ENCODE data around the gene ZNF717. TPM values are rescaled to one million over a fixed set of nuclear protein-coding genes. Genes with fewer than 3 reads are reported as not detected.
"Not testable (repeated sequence)": the region's sequence is repeated elsewhere in the genome, so short reads cannot be mapped to it uniquely, and the experiment has no call there.

ZNF717 gene
- total and polyA plus RNA-seq, 2 donors (not counting 1 experiment from before 2014, with no cell fraction given) = 8.1 to 17.3 TPM

GRCh38 chr3:75782506-75782905 is 2.8 kb downstream of the ZNF717 start:
- H3K9ac ChIP-seq (ENCODE audit: low read length) = no peak overlapping the region
- DNase-seq (no peak), ATAC-seq (ENCODE audit: low read depth) (no peak)
- Mint-ChIP-seq H3K9me3 (ENCODE audit: insufficient read depth) (peaks cover 18% of the 10 kb centered on the region), H3K27me3 (peaks cover 3% of the 10 kb centered on the region), H3K4me1 (peaks cover 19% of the 10 kb centered on the region), H3K4me3 (no peak overlapping the region), H3K27ac (no peak overlapping the region)
- peaks cover 5% of the 10 kb centered on the region for H3K79me2 ChIP-seq (ENCODE audit: control insufficient read depth, insufficient read depth, low read length)
- CTCF ChIA-PET = no interaction called here
- H2AFZ ChIP-seq (ENCODE audit: insufficient read depth, low read depth, low read length, poor library complexity, severe bottlenecking) = no peak overlapping the region
- H3K36me3 ChIP-seq (replicated peaks in 1 of 2; ENCODE audit: control extremely low read depth in 1 of 2, control insufficient read depth in 1 of 2, extremely low read depth in 1 of 2, insufficient read depth in 2 of 2, low read length in 1 of 2) = peaks cover 5 to 6% of the 10 kb centered on the region in 2 experiments
- H3K9me3 ChIP-seq (ENCODE audit: control extremely low read depth in 1 of 3, control insufficient read depth in 2 of 3, insufficient read depth in 1 of 3, low read length in 2 of 3) = peaks cover 0 to 13% (median 3%) of the 10 kb centered on the region in 3 donors
- peaks cover 6% of the 10 kb centered on the region in 2 donors for H3K4me1 ChIP-seq (ENCODE audit: control insufficient read depth in 2 of 2, insufficient read depth in 2 of 2, low read length in 2 of 2)
- H3K4me3 ChIP-seq (ENCODE audit: control extremely low read depth in 1 of 5, extremely low read depth in 1 of 5, insufficient read depth in 1 of 5, low read depth in 2 of 5, low read length in 4 of 5) = no peak overlapping the region
- no peaks in the 10 kb centered on the region for H3K27me3 ChIP-seq (replicated peaks in 1 of 4; ENCODE audit: control extremely low read depth in 1 of 4, control insufficient read depth in 3 of 4, insufficient read depth in 4 of 4, low read length in 3 of 4)
- intact Hi-C loops (cut with micrococcal nuclease) = no loop called here
- POLR2A ChIA-PET = no interaction called here
- TF ChIP-seq EZH2 (IDR thresholded peaks at IDR 0.05; ENCODE audit: borderline replicate concordance, insufficient read depth, low read depth, low read length, poor library complexity, severe bottlenecking) = no peak
- TF ChIP-seq, protein P1, sequence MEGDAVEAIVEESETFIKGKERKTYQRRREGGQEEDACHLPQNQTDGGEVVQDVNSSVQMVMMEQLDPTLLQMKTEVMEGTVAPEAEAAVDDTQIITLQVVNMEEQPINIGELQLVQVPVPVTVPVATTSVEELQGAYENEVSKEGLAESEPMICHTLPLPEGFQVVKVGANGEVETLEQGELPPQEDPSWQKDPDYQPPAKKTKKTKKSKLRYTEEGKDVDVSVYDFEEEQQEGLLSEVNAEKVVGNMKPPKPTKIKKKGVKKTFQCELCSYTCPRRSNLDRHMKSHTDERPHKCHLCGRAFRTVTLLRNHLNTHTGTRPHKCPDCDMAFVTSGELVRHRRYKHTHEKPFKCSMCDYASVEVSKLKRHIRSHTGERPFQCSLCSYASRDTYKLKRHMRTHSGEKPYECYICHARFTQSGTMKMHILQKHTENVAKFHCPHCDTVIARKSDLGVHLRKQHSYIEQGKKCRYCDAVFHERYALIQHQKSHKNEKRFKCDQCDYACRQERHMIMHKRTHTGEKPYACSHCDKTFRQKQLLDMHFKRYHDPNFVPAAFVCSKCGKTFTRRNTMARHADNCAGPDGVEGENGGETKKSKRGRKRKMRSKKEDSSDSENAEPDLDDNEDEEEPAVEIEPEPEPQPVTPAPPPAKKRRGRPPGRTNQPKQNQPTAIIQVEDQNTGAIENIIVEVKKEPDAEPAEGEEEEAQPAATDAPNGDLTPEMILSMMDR (IDR thresholded peaks at IDR 0.05) = no peak
- H3K4me2 ChIP-seq (replicated peaks; ENCODE audit: low read depth, low read length, poor library complexity, severe bottlenecking) = no peak overlapping the region
- H3K27ac ChIP-seq (ENCODE audit: low read length in 2 of 2) = no peak overlapping the region
- 93% methylated on average over 15 of the region's 16 CpGs for WGBS (ENCODE audit: insufficient coverage)
- H4K20me1 ChIP-seq (ENCODE audit: control insufficient read depth, insufficient read depth, low read length, poor library complexity, severe bottlenecking) = no peaks in the 10 kb centered on the region

- Histone ChIP-seq H3K9me3 (ENCODE audit: control extremely low read depth in 1 of 3, control insufficient read depth in 2 of 3, insufficient read depth in 1 of 3, low read length in 2 of 3) (peaks cover 0 to 8% (median 6%) of the 10 kb centered on the region in 3 donors), H3K9ac (ENCODE audit: low read length) (no peak overlapping the region), H3K4me2 (replicated peaks; ENCODE audit: low read depth, low read length, poor library complexity, severe bottlenecking) (no peak overlapping the region), H4K20me1 (ENCODE audit: control insufficient read depth, insufficient read depth, low read length, poor library complexity, severe bottlenecking) (no peaks in the 10 kb centered on the region), H2AFZ (ENCODE audit: insufficient read depth, low read depth, low read length, poor library complexity, severe bottlenecking) (no peak overlapping the region), H3K27ac (ENCODE audit: low read length in 2 of 2) (no peak overlapping the region), H3K27me3 (replicated peaks in 1 of 4; ENCODE audit: control extremely low read depth in 1 of 4, control insufficient read depth in 3 of 4, insufficient read depth in 4 of 4, low read length in 3 of 4) (no peaks in the 10 kb centered on the region), H3K79me2 (ENCODE audit: control insufficient read depth, insufficient read depth, low read length) (peaks cover 12% of the 10 kb centered on the region), H3K36me3 (replicated peaks in 1 of 2; ENCODE audit: control extremely low read depth in 1 of 2, control insufficient read depth in 1 of 2, extremely low read depth in 1 of 2, insufficient read depth in 2 of 2, low read length in 1 of 2) (peaks cover 5 to 10% of the 10 kb centered on the region in 2 experiments), H3K4me3 (ENCODE audit: control extremely low read depth in 1 of 5, extremely low read depth in 1 of 5, insufficient read depth in 1 of 5, low read depth in 2 of 5, low read length in 4 of 5) (no peak overlapping the region), H3K4me1 (ENCODE audit: control insufficient read depth in 2 of 2, insufficient read depth in 2 of 2, low read length in 2 of 2) (peaks cover 6% of the 10 kb centered on the region in 2 donors)
- Mint-ChIP-seq H3K27ac (no peak overlapping the region), H3K27me3 (no peaks in the 10 kb centered on the region), H3K4me1 (peaks cover 19% of the 10 kb centered on the region), H3K9me3 (ENCODE audit: insufficient read depth) (peaks cover 14% of the 10 kb centered on the region), H3K4me3 (no peak overlapping the region)
- WGBS (ENCODE audit: insufficient coverage) = 100% methylated on average over 3 of the region's 7 CpGs
- intact Hi-C loops (cut with micrococcal nuclease) = no loop called here
- CTCF ChIA-PET = no interaction called here
- POLR2A ChIA-PET = no interaction called here
- DNase-seq = no peak
- no peak for TF ChIP-seq EZH2 (IDR thresholded peaks at IDR 0.05; ENCODE audit: borderline replicate concordance, insufficient read depth, low read depth, low read length, poor library complexity, severe bottlenecking)
- TF ChIP-seq, protein P1 (IDR thresholded peaks at IDR 0.05) = no peak
- no peak for ATAC-seq (ENCODE audit: low read depth)
These were observed 4.1 kb downstream of the ZNF717 start for GRCh38 chr3:75781079-75781745.

DNA sequence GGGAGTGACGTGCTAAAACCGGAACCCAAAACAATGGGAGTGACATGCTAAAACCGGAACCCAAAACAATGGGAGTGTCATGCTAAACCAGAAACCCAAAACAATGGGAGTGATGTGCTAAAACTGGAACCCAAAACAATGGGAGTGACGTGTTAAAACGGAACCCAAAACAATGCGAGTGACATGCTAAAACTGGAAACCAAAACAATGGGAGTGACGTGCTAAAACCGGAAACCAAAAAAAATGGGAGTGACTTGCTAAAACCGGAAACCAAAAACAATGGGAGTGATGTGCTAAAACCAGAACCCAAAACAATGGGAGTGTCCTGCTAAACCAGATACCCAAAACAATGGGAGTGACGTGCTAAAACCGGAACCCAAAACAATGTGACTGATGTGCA is 7.6 kb downstream of the ZNF717 start:
- H3K79me2 ChIP-seq (ENCODE audit: control insufficient read depth, insufficient read depth, low read length) = peaks cover 28% of the 10 kb centered on the region
- H3K27me3 ChIP-seq (replicated peaks in 1 of 4; ENCODE audit: control extremely low read depth in 1 of 4, control insufficient read depth in 3 of 4, insufficient read depth in 4 of 4, low read length in 3 of 4); H3K9me3 Mint-ChIP-seq (ENCODE audit: insufficient read depth); H3K27ac ChIP-seq (ENCODE audit: low read length in 2 of 2); H3K4me3 Mint-ChIP-seq; H3K4me1 ChIP-seq (ENCODE audit: control insufficient read depth in 2 of 2, insufficient read depth in 2 of 2, low read length in 2 of 2); H3K4me2 ChIP-seq (replicated peaks; ENCODE audit: low read depth, low read length, poor library complexity, severe bottlenecking); H3K4me3 ChIP-seq (ENCODE audit: control extremely low read depth in 1 of 5, extremely low read depth in 1 of 5, insufficient read depth in 1 of 5, low read depth in 2 of 5, low read length in 4 of 5); ATAC-seq (ENCODE audit: low read depth); H3K27me3 Mint-ChIP-seq; intact Hi-C loops (cut with micrococcal nuclease); H4K20me1 ChIP-seq (ENCODE audit: control insufficient read depth, insufficient read depth, low read length, poor library complexity, severe bottlenecking); CTCF ChIA-PET; H3K4me1 Mint-ChIP-seq; DNase-seq; H3K27ac Mint-ChIP-seq; POLR2A ChIA-PET; H2AFZ ChIP-seq (ENCODE audit: insufficient read depth, low read depth, low read length, poor library complexity, severe bottlenecking); H3K9ac ChIP-seq (ENCODE audit: low read length): not testable (repeated sequence)
- peaks cover 5 to 10% of the 10 kb centered on the region in 2 experiments for H3K36me3 ChIP-seq (replicated peaks in 1 of 2; ENCODE audit: control extremely low read depth in 1 of 2, control insufficient read depth in 1 of 2, extremely low read depth in 1 of 2, insufficient read depth in 2 of 2, low read length in 1 of 2)
- WGBS (ENCODE audit: insufficient coverage) = 98% methylated on average over 11 of the region's 11 CpGs
- H3K9me3 ChIP-seq (ENCODE audit: control extremely low read depth in 1 of 3, control insufficient read depth in 2 of 3, insufficient read depth in 1 of 3, low read length in 2 of 3) = peaks cover 0 to 15% (median 5%) of the 10 kb centered on the region in 3 donors
